Measurements from ENCODE around the gene EML6.
A peak's percentile ranks its signal among the peaks of the same experiment; 100 is the strongest.

DNA sequence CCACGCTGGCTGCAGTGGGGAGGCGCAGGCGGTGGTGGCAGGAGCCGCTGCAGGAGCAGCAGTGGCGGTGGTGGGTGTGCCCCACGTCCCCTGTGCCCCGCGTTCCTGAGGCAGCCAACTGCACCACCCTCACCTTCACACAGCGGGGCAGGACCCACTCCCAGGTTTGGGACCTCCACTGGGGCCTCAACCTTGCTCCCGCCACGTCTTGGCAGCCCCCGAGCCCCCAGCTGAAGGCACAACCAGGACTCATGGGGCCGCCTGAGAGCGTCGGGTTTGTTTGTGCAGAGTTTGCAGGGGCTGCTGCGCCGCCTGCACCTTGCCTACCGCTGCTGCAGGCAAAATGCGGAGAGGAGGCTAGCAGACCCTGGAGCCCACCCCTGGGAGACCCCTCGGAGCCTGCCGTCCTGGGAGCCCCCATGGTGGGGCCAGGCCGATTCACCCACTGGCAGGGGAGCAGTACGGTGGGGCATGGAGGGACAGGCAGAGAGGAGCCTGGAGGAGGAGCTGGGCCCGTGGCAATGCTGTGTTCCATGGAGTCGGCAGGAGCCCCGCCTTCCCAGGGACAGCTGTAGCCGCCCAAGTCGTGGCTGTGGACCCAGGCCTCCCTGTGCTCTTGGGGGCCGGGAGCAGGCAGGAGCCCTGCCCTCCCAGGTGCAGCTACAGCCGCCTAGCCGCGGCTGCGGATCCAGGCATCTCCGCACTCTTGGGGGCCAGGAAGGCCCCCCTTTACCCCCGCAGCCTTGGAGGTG lies 14.7 kb upstream of the EML6 start:
- TF ChIP-seq EZH2 (IDR thresholded peaks at IDR 0.05; ENCODE audit: borderline replicate concordance, low read length) = no peak
- TF ChIP-seq, protein P1, sequence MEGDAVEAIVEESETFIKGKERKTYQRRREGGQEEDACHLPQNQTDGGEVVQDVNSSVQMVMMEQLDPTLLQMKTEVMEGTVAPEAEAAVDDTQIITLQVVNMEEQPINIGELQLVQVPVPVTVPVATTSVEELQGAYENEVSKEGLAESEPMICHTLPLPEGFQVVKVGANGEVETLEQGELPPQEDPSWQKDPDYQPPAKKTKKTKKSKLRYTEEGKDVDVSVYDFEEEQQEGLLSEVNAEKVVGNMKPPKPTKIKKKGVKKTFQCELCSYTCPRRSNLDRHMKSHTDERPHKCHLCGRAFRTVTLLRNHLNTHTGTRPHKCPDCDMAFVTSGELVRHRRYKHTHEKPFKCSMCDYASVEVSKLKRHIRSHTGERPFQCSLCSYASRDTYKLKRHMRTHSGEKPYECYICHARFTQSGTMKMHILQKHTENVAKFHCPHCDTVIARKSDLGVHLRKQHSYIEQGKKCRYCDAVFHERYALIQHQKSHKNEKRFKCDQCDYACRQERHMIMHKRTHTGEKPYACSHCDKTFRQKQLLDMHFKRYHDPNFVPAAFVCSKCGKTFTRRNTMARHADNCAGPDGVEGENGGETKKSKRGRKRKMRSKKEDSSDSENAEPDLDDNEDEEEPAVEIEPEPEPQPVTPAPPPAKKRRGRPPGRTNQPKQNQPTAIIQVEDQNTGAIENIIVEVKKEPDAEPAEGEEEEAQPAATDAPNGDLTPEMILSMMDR (conservative IDR thresholded peaks at IDR 0.05 in 1 of 2, IDR thresholded peaks at IDR 0.05 in 1 of 2; ENCODE audit: extremely low read depth in 1 of 2, insufficient read depth in 1 of 2, low read depth in 1 of 2, low read length in 2 of 2) = peak in 1 of 2 donors; percentile 1
